ENCODE results near the gene AP2A2.

DNA sequence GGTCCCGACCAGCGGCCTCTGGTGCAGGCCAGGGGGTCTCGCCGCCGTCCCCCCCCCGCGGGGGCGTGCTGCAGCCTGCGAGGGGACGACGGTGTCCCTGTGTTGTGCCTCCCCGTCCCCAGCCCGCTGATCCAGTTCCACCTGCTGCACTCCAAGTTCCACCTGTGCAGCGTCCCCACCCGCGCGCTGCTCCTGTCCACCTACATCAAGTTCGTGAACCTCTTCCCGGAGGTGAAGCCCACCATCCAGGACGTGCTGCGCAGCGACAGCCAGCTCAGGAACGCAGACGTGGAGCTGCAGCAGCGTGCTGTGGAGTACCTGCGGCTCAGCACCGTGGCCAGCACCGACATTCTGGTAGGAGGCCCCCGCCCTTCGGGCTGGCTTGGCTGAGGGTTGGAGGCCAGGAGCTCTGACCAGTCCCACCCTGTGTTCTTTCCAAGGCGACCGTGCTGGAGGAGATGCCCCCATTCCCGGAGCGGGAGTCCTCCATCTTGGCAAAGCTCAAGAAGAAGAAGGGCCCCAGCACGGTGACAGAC, 68.0 kb downstream of the AP2A2 start:
- TF ChIP-seq, protein P1, sequence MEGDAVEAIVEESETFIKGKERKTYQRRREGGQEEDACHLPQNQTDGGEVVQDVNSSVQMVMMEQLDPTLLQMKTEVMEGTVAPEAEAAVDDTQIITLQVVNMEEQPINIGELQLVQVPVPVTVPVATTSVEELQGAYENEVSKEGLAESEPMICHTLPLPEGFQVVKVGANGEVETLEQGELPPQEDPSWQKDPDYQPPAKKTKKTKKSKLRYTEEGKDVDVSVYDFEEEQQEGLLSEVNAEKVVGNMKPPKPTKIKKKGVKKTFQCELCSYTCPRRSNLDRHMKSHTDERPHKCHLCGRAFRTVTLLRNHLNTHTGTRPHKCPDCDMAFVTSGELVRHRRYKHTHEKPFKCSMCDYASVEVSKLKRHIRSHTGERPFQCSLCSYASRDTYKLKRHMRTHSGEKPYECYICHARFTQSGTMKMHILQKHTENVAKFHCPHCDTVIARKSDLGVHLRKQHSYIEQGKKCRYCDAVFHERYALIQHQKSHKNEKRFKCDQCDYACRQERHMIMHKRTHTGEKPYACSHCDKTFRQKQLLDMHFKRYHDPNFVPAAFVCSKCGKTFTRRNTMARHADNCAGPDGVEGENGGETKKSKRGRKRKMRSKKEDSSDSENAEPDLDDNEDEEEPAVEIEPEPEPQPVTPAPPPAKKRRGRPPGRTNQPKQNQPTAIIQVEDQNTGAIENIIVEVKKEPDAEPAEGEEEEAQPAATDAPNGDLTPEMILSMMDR (IDR thresholded peaks at IDR 0.05) = no peak
- TF ChIP-seq EP300 (IDR thresholded peaks at IDR 0.05) (no peak), POLR2A (IDR thresholded peaks at IDR 0.05) (no peak), POLR2AphosphoS5 (IDR thresholded peaks at IDR 0.05) (no peak)

Measured in stomach (tissue), 4 donors.